Gastrocnemius medialis (tissue), 4 donors: ENCODE measurements around the gene FAM222B.

Source experiments
- CTCF ChIP-seq, 5 experiments: fragments of 450-650 bp in 3 of 5; fragments of 200-600 bp in 2 of 5; sonication (generic) in 2 of 5; IDR thresholded peaks in 4 of 5; conservative IDR thresholded peaks in 1 of 5; 1 replicate in 4 of 5; 2 replicates in 1 of 5; pipeline ENCODE4 v1.5.1; 2016 to 2019; ENCODE audit warnings: antibody characterized with exemption in 5 of 5, mild to moderate bottlenecking in 3 of 5, moderate library complexity in 3 of 5
- POLR2A ChIP-seq, 2 donors: fragments of 450-650 bp; IDR thresholded peaks; one replicate each; pipeline ENCODE4 v1.6.1; 2017; ENCODE audit warnings: antibody characterized with exemption in 2 of 2, mild to moderate bottlenecking in 2 of 2, moderate library complexity in 2 of 2

- TF ChIP-seq POLR2A (IDR thresholded peaks at IDR 0.05), result no peak
- no peak for TF ChIP-seq CTCF (IDR thresholded peaks at IDR 0.05 in 4 of 5, conservative IDR thresholded peaks at IDR 0.05 in 1 of 5)
These were observed 124.1 kb downstream of the FAM222B start for GRCh38 chr17:28718333-28719020.
